LNCAP (cell line): Measurements from ENCODE around the gene SLC35E4.

Experiments
- CTCF ChIP-seq: fragments of 450-650 bp; IDR thresholded peaks from 2 replicates; pipeline ENCODE4 v1.5.1; 2017; ENCODE audit warnings: mild to moderate bottlenecking

The SLC35E4 gene

GRCh38 chr22:30607300-30607930 lies 28.2 kb upstream of the SLC35E4 start:
- no peak for TF ChIP-seq CTCF

GRCh38 chr22:30607939-30608338 lies 27.6 kb upstream of the SLC35E4 start:
- no peak for TF ChIP-seq CTCF

GRCh38 chr22:30609260-30610185 lies 26.1 kb upstream of the SLC35E4 start:
- no peak for TF ChIP-seq CTCF

GRCh38 chr22:30610299-30610698 lies 25.3 kb upstream of the SLC35E4 start:
- TF ChIP-seq CTCF, result no peak

GRCh38 chr22:30611197-30611596 lies 24.4 kb upstream of the SLC35E4 start:
- TF ChIP-seq CTCF, result no peak

- no peak for TF ChIP-seq CTCF
Measured at GRCh38 chr22:30612789-30613188, 22.8 kb upstream of the SLC35E4 start.

- no peak for TF ChIP-seq CTCF
Measured at GRCh38 chr22:30614268-30614667, 21.3 kb upstream of the SLC35E4 start.
